IMR-90 (cell line): Measurements from ENCODE around the gene KCNH6.

Experiments
- CHD1 ChIP-seq: IDR thresholded peaks from 2 replicates; pipeline ENCODE4 v1.6.1; 2012; ENCODE audit warnings: low read depth, low read length, improper control_type of control experiment
- FOS ChIP-seq: fragments of 150-350 bp; IDR thresholded peaks from 2 replicates; pipeline ENCODE4 v1.6.1; 2016; ENCODE audit warnings: low read depth, low read length
- MXI1 ChIP-seq: IDR thresholded peaks from 2 replicates; pipeline ENCODE4 v1.6.1; 2012; ENCODE audit warnings: low read depth, mild to moderate bottlenecking, low read length, moderate library complexity, borderline replicate concordance
- POLR2A ChIP-seq: IDR thresholded peaks from 2 replicates; pipeline ENCODE4 v1.6.1; 2012; ENCODE audit warnings: mild to moderate bottlenecking, low read depth, low read length
- RAD21 ChIP-seq: IDR thresholded peaks from 2 replicates; pipeline ENCODE4 v1.6.1; 2012; ENCODE audit warnings: low read length, improper control_type of control experiment
- RFX5 ChIP-seq: IDR thresholded peaks from 2 replicates; pipeline ENCODE4 v1.8.0; 2012; ENCODE audit warnings: low read depth, mild to moderate bottlenecking, low read length, moderate library complexity
- TF ChIP-seq, protein P1 (sequence below): conservative IDR thresholded peaks from 2 replicates; pipeline ENCODE4 v1.5.1; 2012; ENCODE audit warnings: mild to moderate bottlenecking, low read depth, low read length, improper control_type of control experiment
- TF ChIP-seq, protein P2 (sequence below): fragments of 150-350 bp; IDR thresholded peaks from 2 replicates; pipeline ENCODE4 v1.6.1; 2016; ENCODE audit warnings: low read depth, mild to moderate bottlenecking, low read length, moderate library complexity, borderline replicate concordance
- TF ChIP-seq, protein P3 (sequence below): fragments of 150-350 bp; IDR thresholded peaks from 2 replicates; pipeline ENCODE4 v1.6.1; 2017; ENCODE audit warnings: mild to moderate bottlenecking, antibody characterized with exemption, low read length, low read depth

DNA sequence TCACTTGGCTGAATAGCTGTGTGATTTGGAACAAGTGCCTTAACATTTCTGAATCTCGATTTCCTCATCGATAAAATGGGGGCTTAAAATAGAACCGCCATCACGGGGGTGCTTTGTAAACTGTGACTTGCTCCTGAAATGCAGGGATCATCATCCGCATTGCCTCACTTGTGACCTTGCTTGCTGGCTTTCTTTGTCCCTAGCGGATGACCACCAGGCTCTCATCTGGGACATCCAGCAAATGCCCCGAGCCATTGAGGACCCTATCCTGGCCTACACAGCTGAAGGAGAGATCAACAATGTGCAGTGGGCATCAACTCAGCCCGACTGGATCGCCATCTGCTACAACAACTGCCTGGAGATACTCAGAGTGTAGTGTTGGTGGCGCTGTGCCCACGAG is 65.6 kb downstream of the KCNH6 start:
- TF ChIP-seq, protein P1, sequence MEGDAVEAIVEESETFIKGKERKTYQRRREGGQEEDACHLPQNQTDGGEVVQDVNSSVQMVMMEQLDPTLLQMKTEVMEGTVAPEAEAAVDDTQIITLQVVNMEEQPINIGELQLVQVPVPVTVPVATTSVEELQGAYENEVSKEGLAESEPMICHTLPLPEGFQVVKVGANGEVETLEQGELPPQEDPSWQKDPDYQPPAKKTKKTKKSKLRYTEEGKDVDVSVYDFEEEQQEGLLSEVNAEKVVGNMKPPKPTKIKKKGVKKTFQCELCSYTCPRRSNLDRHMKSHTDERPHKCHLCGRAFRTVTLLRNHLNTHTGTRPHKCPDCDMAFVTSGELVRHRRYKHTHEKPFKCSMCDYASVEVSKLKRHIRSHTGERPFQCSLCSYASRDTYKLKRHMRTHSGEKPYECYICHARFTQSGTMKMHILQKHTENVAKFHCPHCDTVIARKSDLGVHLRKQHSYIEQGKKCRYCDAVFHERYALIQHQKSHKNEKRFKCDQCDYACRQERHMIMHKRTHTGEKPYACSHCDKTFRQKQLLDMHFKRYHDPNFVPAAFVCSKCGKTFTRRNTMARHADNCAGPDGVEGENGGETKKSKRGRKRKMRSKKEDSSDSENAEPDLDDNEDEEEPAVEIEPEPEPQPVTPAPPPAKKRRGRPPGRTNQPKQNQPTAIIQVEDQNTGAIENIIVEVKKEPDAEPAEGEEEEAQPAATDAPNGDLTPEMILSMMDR: no peak
- TF ChIP-seq RAD21 (no peak), MXI1 (no peak), POLR2A (no peak), FOS (no peak), RFX5 (no peak), CHD1 (no peak)
- TF ChIP-seq, protein P2, sequence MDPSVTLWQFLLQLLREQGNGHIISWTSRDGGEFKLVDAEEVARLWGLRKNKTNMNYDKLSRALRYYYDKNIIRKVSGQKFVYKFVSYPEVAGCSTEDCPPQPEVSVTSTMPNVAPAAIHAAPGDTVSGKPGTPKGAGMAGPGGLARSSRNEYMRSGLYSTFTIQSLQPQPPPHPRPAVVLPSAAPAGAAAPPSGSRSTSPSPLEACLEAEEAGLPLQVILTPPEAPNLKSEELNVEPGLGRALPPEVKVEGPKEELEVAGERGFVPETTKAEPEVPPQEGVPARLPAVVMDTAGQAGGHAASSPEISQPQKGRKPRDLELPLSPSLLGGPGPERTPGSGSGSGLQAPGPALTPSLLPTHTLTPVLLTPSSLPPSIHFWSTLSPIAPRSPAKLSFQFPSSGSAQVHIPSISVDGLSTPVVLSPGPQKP: no peak
- TF ChIP-seq, protein P3, sequence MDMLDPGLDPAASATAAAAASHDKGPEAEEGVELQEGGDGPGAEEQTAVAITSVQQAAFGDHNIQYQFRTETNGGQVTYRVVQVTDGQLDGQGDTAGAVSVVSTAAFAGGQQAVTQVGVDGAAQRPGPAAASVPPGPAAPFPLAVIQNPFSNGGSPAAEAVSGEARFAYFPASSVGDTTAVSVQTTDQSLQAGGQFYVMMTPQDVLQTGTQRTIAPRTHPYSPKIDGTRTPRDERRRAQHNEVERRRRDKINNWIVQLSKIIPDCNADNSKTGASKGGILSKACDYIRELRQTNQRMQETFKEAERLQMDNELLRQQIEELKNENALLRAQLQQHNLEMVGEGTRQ: no peak
